Inflammatory macrophage treated with lipopolysaccharide for 4 hours (primary cell): ENCODE data around the gene UBB.
A peak's percentile ranks its signal among the peaks of the same experiment; 100 is the strongest.
"Not testable (repeated sequence)": the region's sequence is repeated elsewhere in the genome, so short reads cannot be mapped to it uniquely, and the experiment has no call there.

Source experiments
- DNase-seq: peaks from one replicate; pipeline ENCODE4 v3.0.0-alpha.2; 2020

The UBB gene

DNA sequence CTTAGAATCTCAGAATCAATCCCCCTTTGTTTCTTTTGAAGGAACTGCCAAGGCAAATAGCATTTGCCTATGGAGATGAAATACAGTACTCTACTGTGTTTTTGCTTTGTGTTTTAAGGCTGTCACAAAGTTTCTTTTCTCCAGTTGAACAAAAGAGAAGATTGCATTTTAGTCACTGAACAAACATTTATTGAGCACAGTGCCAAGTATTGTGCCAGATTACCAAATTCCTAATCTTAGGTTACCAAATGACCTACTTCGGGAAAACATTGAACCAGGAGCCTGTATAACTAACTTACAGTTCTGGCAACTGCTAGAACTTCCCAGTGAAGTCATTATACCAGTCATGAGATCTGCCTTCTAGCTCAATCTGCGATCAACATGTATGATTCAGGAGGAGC is 3.0 kb upstream of the UBB start:
- peak; percentile 22 for DNase-seq

DNA sequence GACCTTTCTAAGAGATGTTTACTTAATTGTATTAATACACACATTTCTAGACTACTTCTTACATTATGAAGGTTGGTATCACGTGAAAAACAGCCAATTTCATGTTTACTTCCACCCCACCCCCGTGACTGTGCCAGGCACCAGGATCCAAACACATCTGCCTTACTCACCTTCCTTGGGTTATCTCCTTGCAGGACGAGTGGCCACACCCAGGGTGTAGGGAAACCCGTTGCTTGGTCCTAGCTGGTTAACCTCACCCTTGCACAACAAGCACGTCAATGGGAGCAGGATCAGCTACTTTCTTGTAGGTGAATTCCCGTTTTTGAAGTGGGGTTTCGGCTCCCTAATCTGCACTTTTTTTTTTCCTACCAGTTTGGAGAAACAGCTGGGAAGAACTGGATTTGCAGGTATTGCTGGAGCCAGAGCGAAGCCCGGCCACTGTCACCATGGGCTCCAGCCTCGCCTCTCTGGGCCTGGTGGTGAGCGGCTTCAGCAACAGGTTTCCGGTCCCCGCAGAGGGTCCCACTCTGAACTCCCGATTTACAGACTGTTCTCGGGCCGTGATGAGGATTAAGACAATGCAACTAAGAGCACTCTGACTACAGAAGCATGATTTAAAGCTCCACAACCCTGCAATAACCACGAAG is 2.1 kb upstream of the UBB start:
- no peak for DNase-seq

GRCh38 chr17:16379654-16380053 is 1.2 kb upstream of the UBB start:
- DNase-seq = no peak

DNA sequence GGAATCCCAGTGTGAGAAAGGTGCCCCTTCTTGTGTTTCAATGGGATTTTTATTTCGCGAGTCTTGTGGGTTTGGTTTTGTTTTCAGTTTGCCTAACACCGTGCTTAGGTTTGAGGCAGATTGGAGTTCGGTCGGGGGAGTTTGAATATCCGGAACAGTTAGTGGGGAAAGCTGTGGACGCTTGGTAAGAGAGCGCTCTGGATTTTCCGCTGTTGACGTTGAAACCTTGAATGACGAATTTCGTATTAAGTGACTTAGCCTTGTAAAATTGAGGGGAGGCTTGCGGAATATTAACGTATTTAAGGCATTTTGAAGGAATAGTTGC is 567 bp downstream of the UBB start:
- DNase-seq = peak; percentile 66

- DNase-seq = peak; percentile 51
Measured at GRCh38 chr17:16383216-16383615, 2.3 kb downstream of the UBB start.

GRCh38 chr17:16383772-16384287 is 2.9 kb downstream of the UBB start:
- DNase-seq = no peak

- no peak for DNase-seq
Measured at GRCh38 chr17:16384557-16384956, 3.7 kb downstream of the UBB start.

GRCh38 chr17:16386126-16386507 is 5.2 kb downstream of the UBB start:
- DNase-seq = not testable (repeated sequence)

DNA sequence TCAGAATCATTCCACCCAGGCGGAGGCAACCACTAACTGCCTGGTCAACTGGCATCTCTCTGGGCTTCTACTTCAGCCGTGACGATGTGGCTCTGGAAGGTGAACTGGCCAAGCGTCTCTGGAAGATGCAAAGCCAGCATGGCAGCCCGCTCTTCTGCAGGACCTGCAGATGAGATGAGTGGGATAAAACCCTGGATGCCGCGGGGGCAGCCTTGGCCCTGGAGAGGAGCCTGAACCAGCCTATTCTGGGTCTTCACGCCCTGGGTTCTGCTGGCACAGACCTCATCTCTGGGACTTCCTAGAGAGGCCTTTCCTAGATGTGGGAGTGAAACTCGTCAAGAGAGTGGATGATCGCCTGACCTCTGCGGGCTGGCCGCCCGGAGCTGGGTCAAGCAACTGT is 10.6 kb downstream of the UBB start:
- no peak for DNase-seq

DNA sequence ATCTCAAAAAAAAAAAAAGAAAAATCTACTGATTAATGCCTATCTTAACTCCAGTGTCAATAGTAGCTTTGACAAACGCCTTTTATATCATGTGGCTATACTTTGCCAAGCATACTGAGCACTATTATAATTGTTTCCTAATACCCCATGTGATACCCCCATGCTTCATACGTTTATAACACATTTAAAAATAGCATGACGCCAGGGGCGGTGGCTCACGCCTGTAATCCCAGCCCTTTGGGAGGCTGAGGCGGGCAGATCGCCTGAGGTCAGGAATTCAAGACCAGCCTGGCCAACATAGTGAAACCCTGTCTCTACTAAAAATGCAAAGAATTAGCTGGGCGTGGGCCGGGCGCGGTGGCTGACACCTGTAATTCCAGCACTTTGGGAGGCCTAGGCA is 11.6 kb downstream of the UBB start:
- not testable (repeated sequence) for DNase-seq

DNA sequence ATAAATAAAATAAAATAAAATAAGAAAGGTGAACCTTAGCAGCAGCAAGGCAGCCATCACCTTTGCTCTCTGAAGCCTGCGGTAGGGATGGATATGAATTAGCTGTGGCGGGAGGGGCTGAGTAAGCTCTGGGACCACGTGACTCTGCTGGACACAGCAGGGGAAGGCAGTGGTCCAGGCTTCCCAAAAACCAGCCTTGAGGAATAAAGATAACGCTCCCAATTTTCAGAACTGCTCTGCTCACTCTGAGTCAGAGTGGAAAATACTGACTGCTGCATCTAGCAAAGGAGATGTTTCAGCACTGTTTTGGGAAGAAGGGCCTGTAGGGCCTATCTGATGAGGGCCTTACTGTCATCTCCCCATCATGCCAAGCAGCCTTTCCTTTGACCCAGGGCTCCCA is 15.0 kb downstream of the UBB start:
- DNase-seq = not testable (repeated sequence)

DNA sequence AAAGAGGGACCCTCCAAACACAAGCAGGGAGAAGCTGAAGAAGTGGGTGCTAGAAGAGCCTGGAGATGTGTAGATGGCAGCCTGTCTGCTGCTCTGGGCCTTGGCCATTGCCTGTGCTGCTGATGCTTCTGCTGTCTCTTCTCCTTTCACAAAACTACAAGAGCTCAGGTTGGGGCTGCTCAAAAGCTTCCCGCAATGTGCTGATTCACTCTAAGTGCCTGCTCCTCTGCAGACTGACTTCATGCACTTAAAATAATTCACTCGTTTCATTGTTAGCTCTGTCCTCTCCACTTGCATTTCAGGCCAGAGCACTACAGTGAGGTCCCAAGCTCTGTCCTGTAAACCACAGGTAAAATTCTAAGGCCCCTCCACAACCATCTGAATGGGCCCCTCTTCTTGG is 15.8 kb downstream of the UBB start:
- not testable (repeated sequence) for DNase-seq

DNA sequence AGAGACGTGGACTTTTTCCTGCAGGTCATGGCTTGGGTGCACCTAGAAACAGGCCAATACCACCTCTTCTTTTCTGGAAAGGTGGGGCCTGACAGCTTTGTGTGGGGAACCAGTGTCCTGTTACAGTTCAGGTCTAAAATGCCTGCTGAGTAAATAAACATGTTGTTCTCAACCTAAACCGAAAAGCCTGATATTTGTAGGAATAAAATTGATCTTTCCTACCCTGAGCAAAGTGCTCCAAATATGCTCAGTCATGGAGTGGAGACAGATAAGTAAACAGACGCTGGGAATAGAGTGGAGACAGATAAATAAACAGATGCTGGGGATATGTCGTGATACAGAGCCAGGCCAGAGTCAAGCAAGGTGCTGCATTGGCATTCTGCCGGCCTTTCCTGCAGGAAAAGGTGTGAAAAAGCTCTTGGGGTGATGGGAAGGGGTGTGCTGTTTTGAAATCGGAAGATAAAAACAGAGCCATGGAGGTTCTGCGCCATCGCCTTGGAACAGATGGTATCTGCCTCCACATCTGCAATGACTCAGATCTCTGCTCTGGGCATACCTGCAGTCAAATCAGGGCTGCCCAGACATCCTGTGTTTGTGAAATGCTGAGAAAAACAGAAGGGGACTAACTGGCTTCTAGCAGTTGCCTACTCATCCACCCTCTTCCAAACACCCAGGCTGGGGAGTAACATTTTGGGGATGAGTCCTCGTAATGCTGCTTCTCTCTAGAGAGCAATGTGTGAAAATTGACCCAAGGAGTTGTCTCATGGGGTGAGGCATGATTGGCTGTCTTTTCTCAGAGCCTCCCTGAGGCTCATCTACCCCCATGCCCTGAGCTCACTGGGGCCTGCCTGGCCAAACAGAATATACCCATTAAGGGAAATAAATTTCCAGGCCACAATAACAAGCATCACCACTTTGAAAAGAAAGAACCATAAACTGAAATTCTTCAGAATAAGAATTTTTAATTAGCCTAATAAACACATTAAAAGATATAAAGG is 17.7 kb downstream of the UBB start:
- DNase-seq = no peak

DNA sequence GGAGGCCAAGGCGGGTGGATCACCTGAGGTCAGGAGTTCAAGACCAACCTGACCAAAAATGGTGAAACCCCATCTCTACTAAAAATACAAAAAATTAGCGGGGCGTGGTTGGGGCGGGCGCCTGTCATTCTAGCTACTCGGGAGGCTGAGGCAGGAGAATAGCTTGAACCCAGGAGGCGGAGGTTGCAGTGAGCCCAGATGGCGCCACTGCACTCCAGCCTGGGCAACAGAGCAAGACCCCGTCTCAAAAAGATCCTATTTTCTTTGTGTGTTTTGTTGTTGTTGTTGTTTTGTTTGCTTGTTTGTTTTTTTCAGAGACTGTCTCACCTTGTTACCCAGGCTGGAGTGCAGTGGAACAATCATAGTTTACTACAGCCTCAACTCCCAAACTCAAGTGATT is 23.0 kb downstream of the UBB start:
- not testable (repeated sequence) for DNase-seq

DNA sequence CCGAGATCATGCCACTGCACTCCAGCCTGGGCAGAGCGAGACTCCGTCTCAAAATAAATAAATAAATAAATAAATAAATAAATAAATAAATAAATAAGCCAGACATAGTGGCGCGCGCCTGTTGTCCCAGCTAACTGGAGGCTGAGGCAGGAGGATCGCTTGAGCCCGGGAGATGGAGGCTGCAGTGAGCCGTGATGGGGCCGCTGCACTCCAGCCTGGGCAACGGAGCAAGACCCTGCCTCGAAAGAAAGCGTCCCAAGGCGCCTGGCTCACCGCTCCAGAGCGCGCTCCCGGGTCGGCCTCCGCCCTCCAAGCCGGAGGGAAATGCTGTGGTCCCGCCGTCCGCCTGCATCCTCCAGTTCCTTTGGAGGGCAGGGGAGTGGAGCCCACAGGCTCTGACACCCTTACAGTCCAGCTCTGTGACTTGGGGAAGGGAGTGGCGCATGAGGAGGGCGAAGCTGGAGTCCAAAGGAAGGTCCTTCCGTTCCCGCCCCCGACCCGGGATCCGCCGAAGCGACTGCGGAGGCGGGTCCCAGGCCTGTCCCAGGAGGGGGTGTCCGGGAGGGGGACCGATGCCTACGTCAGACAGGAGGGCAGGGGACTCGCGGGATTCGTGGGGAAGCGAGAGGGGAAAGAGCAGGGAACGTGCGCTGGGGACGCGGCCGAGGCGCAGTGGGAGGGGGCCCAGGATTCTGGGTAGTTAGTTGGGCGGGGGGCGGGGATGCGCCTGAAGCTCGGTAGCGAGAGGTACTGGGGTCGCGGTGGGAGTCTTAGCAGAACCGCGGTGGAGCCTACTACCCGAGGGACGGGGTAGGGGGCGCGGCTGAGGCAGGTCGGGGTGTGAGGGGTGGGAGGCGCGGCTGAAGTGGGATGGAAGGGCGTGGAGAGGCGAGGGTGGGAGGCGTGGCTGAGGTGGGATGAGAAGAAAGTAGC is 26.1 kb downstream of the UBB start:
- no peak for DNase-seq

- DNase-seq = peak; percentile 79
Measured at GRCh38 chr17:16407911-16408588, 27.2 kb downstream of the UBB start.

DNA sequence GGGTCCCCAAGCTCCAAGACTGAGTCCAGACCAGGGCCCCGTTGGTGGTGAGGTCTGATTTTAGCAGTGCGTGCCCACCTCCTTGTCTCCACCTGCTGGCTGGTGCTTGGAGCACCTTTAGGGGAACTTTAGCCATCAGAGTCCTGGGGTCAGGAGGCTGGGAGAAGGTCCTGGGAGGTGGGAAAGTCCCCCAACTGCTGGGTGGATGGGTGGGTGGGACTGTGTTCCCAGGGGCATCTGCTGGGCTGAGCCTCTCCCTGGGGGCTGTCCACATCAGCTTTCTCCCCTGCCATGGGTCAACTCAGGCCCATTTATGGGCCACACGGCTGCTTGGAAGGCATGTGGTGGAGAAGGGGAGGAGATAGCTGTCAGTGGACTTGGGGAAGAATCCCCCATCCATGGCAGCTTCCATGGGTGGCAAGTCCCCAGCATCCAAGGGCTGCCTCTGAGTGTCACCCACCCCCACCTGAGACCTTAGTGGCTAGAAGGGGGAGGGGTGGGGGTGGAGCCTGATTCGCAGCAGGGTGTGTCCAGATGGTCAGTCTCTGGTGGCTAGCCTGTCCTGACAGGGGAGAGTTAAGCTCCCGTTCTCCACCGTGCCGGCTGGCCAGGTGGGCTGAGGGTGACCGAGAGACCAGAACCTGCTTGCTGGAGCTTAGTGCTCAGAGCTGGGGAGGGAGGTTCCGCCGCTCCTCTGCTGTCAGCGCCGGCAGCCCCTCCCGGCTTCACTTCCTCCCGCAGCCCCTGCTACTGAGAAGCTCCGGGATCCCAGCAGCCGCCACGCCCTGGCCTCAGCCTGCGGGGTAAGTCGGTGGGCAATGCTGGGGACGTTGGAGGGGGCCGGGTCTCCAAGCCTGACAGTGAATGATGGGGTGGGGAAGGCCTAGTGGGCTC is 34.4 kb downstream of the UBB start, which contains the start of gene TRPV2:
Gene TRPV2 (plus strand): TSS at position 541 of the 894 bp plus-strand sequence. CDS start 2,098 bp downstream, outside the sequence.
- DNase-seq = peak; percentile 52

DNA sequence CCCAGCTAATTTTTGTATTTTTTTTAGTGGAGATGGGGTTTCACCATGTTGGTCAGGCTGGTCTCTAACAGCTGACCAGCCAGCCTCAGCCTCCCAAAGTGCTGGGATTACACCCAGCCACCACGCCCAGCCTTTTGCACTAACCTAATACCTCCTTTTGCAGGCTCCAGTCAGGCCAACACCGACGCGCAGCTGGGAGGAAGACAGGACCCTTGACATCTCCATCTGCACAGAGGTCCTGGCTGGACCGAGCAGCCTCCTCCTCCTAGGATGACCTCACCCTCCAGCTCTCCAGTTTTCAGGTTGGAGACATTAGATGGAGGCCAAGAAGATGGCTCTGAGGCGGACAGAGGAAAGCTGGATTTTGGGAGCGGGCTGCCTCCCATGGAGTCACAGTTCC is 36.5 kb downstream of the UBB start:
- DNase-seq = no peak

DNA sequence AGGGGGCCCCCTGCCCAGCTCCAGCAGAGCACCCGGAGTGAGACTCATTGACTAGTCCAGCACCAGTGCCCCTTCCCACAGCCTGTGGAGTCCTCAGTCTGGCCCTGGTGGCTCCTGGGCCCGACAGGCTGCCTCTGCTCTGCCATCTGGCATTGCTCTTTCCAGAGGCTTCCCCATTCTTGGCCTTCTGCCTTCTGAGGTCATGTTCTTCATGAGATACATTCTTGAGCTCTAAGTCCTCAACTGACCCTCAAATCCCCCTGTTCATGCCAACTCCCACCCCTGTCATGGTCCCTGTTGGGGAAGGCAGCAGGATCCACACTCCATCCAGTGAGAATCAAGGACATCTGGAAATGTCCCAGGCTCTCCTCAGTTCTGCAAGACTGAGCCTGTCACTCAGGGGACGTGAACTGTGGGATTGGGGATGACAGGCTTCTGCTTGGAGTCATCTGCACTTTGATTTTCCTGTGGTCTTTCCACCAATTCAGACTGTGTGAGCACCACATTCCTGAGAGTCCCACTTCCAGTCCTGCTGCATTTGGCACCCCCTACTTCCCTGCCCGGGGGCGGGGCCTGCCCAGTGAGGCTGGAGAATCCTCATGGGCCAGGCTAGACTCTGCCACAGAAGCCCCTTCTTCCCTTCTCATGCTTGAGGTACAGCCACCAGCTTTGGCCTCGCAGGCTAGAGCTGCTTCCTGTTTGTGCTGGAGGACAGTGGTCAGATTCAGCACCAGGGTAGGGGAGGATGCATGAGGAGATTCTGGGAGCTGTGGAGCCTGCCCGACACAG is 37.2 kb downstream of the UBB start:
- DNase-seq = no peak

DNA sequence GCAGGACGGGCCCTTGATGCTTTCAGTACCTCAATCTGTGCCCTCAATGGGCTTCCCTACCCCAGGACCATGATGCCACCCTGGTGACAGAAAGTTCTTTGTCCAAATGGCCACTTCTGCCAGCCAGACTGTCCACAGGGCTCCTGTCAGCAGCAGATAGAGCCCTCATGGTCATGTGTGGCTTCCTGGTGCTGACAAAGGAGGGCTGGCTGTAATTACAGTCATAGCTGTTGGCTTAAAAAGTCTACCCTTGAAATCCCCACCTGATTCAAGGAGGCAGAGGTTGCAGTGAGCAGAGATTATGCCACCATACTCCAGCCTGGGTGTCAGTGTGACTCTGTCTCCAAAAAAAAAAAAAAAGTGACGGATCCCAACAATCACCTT is 37.8 kb downstream of the UBB start:
- peak; percentile 47 for DNase-seq
